22Rv1 (cell line): ENCODE measurements around the gene HTR7.
"Not testable (repeated sequence)": the region's sequence is repeated elsewhere in the genome, so short reads cannot be mapped to it uniquely, and the experiment has no call there.

ENCODE experiments used
- H3K27ac ChIP-seq: fragments of 450-650 bp; 2 replicates; pipeline ENCODE4 v1.5.1; 2017
- CTCF ChIP-seq: fragments of 450-650 bp; IDR thresholded peaks from 2 replicates; pipeline ENCODE4 v1.5.1; 2017; ENCODE audit warnings: mild to moderate bottlenecking
- ZFX ChIP-seq: fragments of 450-650 bp; IDR thresholded peaks from 2 replicates; pipeline ENCODE4 v1.6.1; 2017; ENCODE audit warnings: antibody characterized with exemption, borderline replicate concordance

Gene HTR7

GRCh38 chr10:90817128-90817889 lies 40.5 kb downstream of the HTR7 start:
- TF ChIP-seq CTCF (no peak), ZFX (no peak)
- H3K27ac ChIP-seq = no peak overlapping the region

GRCh38 chr10:90816466-90816865 lies 41.4 kb downstream of the HTR7 start:
- TF ChIP-seq CTCF = no peak
- TF ChIP-seq ZFX = no peak
- no peak overlapping the region for H3K27ac ChIP-seq

GRCh38 chr10:90813594-90814365 lies 44.1 kb downstream of the HTR7 start:
- TF ChIP-seq CTCF = no peak
- no peak for TF ChIP-seq ZFX
- H3K27ac ChIP-seq = no peak overlapping the region

- not testable (repeated sequence) for H3K27ac ChIP-seq
These were observed 50.7 kb downstream of the HTR7 start for GRCh38 chr10:90807106-90807505.

- H3K27ac ChIP-seq = no peak overlapping the region
- TF ChIP-seq CTCF = no peak
- TF ChIP-seq ZFX = no peak
These were observed 51.2 kb downstream of the HTR7 start for GRCh38 chr10:90806677-90807076.

GRCh38 chr10:90805206-90805605 lies 52.6 kb downstream of the HTR7 start:
- no peak for TF ChIP-seq CTCF
- no peak for TF ChIP-seq ZFX
- H3K27ac ChIP-seq = no peak overlapping the region

- TF ChIP-seq ZFX = no peak
- TF ChIP-seq CTCF = no peak
- no peak overlapping the region for H3K27ac ChIP-seq
These were observed 53.5 kb downstream of the HTR7 start for GRCh38 chr10:90804354-90804753.
